Daoy (cell line): ENCODE measurements around the gene LCN6. TPM values are rescaled to one million over a fixed set of nuclear protein-coding genes. Genes with fewer than 3 reads are reported as not detected.

ENCODE experiments used
- total RNA-seq: library from RNA; depleted of rRNA; stranded (reverse); fragments of >200 nt; shearing (Covaris generic); gene quantifications from 2 replicates; pipeline ENCODE4 v1.2.3, GENCODE V29; 2014; rRNA removed

LCN6 gene
- total RNA-seq, 1 experiment from 2014 or later: not detected

Other genes starting within 250 kb of the LCN6 start
- 4.4 and 8.7 TPM in 2 replicates for gene NOTCH1, start 202.5 kb downstream of the LCN6 start, total RNA-seq
- 53.7 and 56.2 TPM in 2 replicates for gene EGFL7, start 85.6 kb downstream of the LCN6 start, total RNA-seq
- gene AGPAT2, start 61.1 kb downstream of the LCN6 start, total RNA-seq: 46.5 and 51.3 TPM in 2 replicates
- gene DIPK1B, start 36.0 kb downstream of the LCN6 start, total RNA-seq: 6.6 and 6.8 TPM in 2 replicates
- gene LCN10, start 5.6 kb downstream of the LCN6 start, total RNA-seq: not detected in 2 replicates
- not detected in 2 replicates for gene LCN8, start 9.7 kb upstream of the LCN6 start, total RNA-seq
- not detected in 2 replicates for gene LCN15, start 16.0 kb upstream of the LCN6 start, total RNA-seq
- gene TMEM141, start 42.8 kb upstream of the LCN6 start, total RNA-seq: 46.9 and 61.6 TPM in 2 replicates
- gene CCDC183, start 47.8 kb upstream of the LCN6 start, total RNA-seq: 0.23 TPM in 1 of 2 replicates, not detected in the other
- gene RABL6, start 59.4 kb upstream of the LCN6 start, total RNA-seq: 64.7 and 69.4 TPM in 2 replicates
- 0.18 and 0.74 TPM in 2 replicates for gene AJM1, start 94.0 kb upstream of the LCN6 start, total RNA-seq
- gene PHPT1, start 100.9 kb upstream of the LCN6 start, total RNA-seq: 67.5 and 92.7 TPM in 2 replicates
- gene MAMDC4, start 103.8 kb upstream of the LCN6 start, total RNA-seq: 2.1 and 6.1 TPM in 2 replicates
- gene EDF1, start 117.8 kb upstream of the LCN6 start, total RNA-seq: 379 and 424 TPM in 2 replicates
- 25.4 and 34.6 TPM in 2 replicates for gene TRAF2, start 138.0 kb upstream of the LCN6 start, total RNA-seq
- 98.8 and 99.2 TPM in 2 replicates for gene FBXW5, start 196.2 kb upstream of the LCN6 start, total RNA-seq
- gene C8G, start 196.7 kb upstream of the LCN6 start, total RNA-seq: 1.2 TPM in 1 of 2 replicates, not detected in the other
- not detected in 2 replicates for gene LCN12, start 203.7 kb upstream of the LCN6 start, total RNA-seq
- gene PTGDS, start 229.0 kb upstream of the LCN6 start, total RNA-seq: not detected in 2 replicates
- gene LCNL1, start 234.5 kb upstream of the LCN6 start, total RNA-seq: not detected in 2 replicates
- 60.5 and 66.9 TPM in 2 replicates for gene PAXX, start 243.9 kb upstream of the LCN6 start, total RNA-seq
- 0.18 and 3.9 TPM in 2 replicates for gene CLIC3, start 248.0 kb upstream of the LCN6 start, total RNA-seq